ACC112 (cell line): ENCODE measurements around the gene SDK2.

ENCODE experiments used
- H2AFZ ChIP-seq: fragments of 200-600 bp; sonication (generic); one replicate; pipeline ENCODE4 v1.6.0; 2017; ENCODE audit warnings: antibody characterized with exemption, low read length; ENCODE audit not compliant: unreplicated experiment
- H3K27ac ChIP-seq: fragments of 200-600 bp; sonication (generic); 2 replicates; pipeline ENCODE4 v1.5.1; 2014; ENCODE audit warnings: low read depth, mild to moderate bottlenecking, antibody characterized with exemption, low read length, moderate library complexity
- H3K27me3 ChIP-seq: fragments of 200-600 bp; sonication (generic); 2 replicates; pipeline ENCODE4 v1.6.1; 2014; ENCODE audit warnings: mild to moderate bottlenecking, antibody characterized with exemption, low read length, moderate library complexity, mixed read lengths; ENCODE audit not compliant: insufficient read depth
- H3K36me3 ChIP-seq: fragments of 200-600 bp; sonication (generic); 2 replicates; pipeline ENCODE4 v1.6.1; 2016; ENCODE audit warnings: mild to moderate bottlenecking, antibody characterized with exemption, low read length, moderate library complexity, mixed read lengths; ENCODE audit not compliant: insufficient read depth
- H3K4me1 ChIP-seq: fragments of 200-600 bp; sonication (generic); one replicate; pipeline ENCODE4 v1.6.1; 2016; ENCODE audit warnings: low read length, mixed read lengths; ENCODE audit not compliant: insufficient read depth, unreplicated experiment, control insufficient read depth
- H3K4me3 ChIP-seq: fragments of 200-600 bp; sonication (generic); 2 replicates; pipeline ENCODE4 v1.5.1; 2014; ENCODE audit warnings: mild to moderate bottlenecking, low read depth, low read length
- H3K79me2 ChIP-seq: fragments of 200-600 bp; sonication (generic); one replicate; pipeline ENCODE4 v1.6.0; 2016; ENCODE audit warnings: low read length; ENCODE audit not compliant: control insufficient read depth, unreplicated experiment, insufficient read depth

Gene SDK2

DNA sequence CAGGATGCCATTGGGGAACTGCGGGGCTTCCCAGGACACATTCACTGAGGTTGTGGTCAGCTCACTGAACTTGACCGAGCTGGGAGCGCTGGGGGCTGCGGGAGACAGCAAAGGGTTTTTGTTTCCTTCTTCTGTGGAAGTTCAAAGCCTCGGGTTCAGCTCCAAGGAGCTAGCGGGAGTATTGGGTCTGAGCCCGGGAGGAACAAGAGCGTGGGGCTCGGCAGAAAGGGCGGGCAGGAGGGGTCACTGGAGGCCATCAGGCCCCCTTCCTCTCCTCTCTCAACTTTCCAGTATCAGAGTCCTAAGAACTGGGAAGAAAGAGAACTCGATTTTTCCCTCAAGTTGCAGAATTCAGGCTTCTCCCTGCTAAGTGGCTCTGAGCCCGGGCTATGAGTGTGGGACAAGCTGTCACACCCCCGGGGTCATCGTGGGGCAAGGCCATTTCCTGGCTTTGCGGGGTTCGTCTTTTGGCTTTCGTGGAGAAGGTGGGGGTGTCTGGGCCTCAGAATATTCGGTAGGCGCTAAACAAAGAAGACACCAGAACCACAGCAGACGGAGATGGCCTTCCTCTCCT is 278.9 kb downstream of the SDK2 start:
- peaks cover 6% of the 10 kb centered on the region; the same call in 1 of the 2 replicates for H3K27me3 ChIP-seq
- H3K79me2 ChIP-seq = no peaks in the 10 kb centered on the region
- H3K4me1 ChIP-seq = no peaks in the 10 kb centered on the region
- no peaks in the 10 kb centered on the region for H3K36me3 ChIP-seq
- H3K27ac ChIP-seq = no peak overlapping the region
- no peak overlapping the region for H2AFZ ChIP-seq
- no peak overlapping the region for H3K4me3 ChIP-seq

GRCh38 chr17:73364155-73364522 is 280.1 kb downstream of the SDK2 start:
- H3K4me1 ChIP-seq = no peaks in the 10 kb centered on the region
- H3K79me2 ChIP-seq = no peaks in the 10 kb centered on the region
- H3K36me3 ChIP-seq = no peaks in the 10 kb centered on the region
- H3K4me3 ChIP-seq = no peak overlapping the region
- H3K27ac ChIP-seq = no peak overlapping the region
- H2AFZ ChIP-seq = no peak overlapping the region
- H3K27me3 ChIP-seq = peaks cover 6% of the 10 kb centered on the region; the same call in 1 of the 2 replicates

DNA sequence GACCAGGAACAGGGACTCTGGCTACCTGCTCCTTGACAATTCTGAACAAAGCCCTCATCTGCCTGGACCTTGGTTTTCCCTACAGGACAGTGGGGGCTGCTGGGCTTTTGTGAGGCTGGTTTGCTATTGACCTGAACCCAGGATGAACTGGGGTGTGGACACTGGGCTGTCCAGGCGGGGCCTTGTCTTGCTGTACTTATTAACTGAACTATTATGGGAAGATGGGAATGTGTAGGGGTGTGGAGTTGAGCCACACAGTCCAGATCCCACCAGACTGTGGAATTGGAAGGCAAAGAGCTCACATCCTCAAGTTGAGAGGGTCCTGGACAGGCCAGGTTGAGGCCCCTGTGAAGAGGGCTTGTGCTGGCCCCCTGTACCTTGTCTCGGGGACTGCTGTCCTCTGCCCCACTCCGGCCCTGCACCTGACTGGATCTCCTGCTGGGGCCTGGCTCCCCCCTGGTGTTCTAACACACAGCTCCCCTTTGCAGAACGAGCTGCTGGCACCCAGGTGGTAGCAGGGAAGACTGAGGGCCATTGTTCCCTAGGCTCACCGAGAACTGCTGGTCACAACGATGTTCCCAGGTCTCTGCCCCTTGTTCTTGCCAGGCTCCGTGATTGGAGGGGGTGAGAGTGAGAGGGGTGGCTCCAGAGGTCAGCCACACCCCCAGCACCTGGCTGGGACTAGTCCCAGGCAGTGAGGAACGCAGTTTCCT is 280.6 kb downstream of the SDK2 start:
- no peak overlapping the region for H2AFZ ChIP-seq
- H3K4me1 ChIP-seq = no peaks in the 10 kb centered on the region
- no peak overlapping the region for H3K27ac ChIP-seq

DNA sequence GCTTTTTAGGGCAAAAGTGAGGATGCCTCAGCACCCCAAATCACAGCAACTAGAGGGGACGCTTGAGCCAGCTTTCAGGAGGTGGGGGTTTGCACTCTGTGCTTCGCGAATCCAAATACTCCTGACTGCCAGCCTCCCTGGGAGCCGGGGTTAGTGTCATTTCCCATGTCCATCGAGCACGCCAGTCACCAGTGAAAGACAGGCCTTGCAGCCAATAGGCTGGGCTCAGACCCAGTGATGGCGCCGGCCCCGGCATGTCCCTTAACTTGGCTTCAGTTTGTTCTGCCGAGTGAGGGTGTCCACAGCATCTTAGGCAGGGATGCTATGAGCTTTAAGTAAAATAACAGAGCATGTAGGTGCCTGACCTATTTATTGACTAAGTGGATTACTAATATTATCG is 281.5 kb downstream of the SDK2 start:
- H3K4me1 ChIP-seq = no peaks in the 10 kb centered on the region
- H3K36me3 ChIP-seq = no peaks in the 10 kb centered on the region
- no peaks in the 10 kb centered on the region for H3K79me2 ChIP-seq
- H3K27ac ChIP-seq = no peak overlapping the region
- H2AFZ ChIP-seq = no peak overlapping the region
- no peak overlapping the region for H3K4me3 ChIP-seq
- H3K27me3 ChIP-seq = peaks cover 6% of the 10 kb centered on the region; the same call in 1 of the 2 replicates

More for the DNA sequence above, 280.6 kb downstream of the SDK2 start:
- H3K27me3 ChIP-seq = peaks cover 6% of the 10 kb centered on the region; the same call in 1 of the 2 replicates
- H3K36me3 ChIP-seq = no peaks in the 10 kb centered on the region
- H3K79me2 ChIP-seq = no peaks in the 10 kb centered on the region
- no peak overlapping the region for H3K4me3 ChIP-seq

- Histone ChIP-seq H3K4me1 (peaks cover 2% of the 10 kb centered on the region), H3K79me2 (no peaks in the 10 kb centered on the region), H2AFZ (no peak overlapping the region), H3K27ac (no peak overlapping the region), H3K4me3 (no peak overlapping the region), H3K36me3 (no peaks in the 10 kb centered on the region), H3K27me3 (peaks cover 5% of the 10 kb centered on the region; the same call in 1 of the 2 replicates)
Observed at GRCh38 chr17:73360961-73361761, 283.1 kb downstream of the SDK2 start.

- Histone ChIP-seq H3K36me3 (no peaks in the 10 kb centered on the region), H3K79me2 (no peaks in the 10 kb centered on the region), H3K27ac (no peak overlapping the region), H2AFZ (no peak overlapping the region), H3K4me1 (peaks cover 7% of the 10 kb centered on the region), H3K27me3 (no peaks in the 10 kb centered on the region; the same call in 1 of the 2 replicates), H3K4me3 (no peak overlapping the region)
Observed at GRCh38 chr17:73359987-73360410, 284.2 kb downstream of the SDK2 start.

DNA sequence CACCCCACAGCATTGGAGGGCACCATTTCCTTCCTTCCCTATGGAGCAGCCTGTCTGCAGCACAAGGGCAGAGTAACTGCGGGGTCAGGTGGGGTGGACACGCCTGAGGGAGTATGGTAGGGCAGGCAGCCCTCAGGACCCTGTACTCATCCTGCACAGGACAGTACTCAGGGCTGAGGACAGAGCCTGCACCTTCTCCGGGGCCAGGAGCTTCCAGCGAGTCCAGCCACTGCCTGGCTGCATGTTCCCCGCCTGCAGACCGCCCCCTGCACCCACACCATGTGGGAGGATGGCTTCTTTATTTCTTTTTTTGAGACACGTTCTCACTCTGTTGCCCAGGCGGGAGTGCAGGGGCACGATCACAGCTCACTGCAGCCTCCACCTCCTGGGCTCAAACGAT is 284.9 kb downstream of the SDK2 start:
- Histone ChIP-seq H3K4me1 (peaks cover 7% of the 10 kb centered on the region), H2AFZ (no peak overlapping the region), H3K36me3 (no peaks in the 10 kb centered on the region)

DNA sequence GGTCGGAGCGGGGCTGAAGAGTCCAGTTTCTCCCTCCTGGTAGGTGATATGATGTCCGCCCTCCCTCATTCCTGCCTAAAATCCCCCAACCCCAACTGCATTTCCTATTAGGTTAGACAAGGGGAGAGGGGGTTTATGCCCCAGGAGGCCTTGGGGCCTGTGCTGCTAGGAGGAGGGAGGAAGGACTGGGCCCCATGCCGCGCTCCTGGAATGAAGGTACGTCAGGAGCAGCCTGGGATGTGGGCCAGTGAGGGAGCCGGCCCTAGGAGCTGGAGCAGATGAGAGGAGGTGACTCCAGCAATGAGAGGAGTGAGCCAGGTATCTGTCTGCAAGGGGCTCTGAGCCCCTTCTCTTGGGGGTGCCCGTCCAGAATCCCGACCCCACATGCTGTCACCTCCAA is 285.6 kb downstream of the SDK2 start:
- Histone ChIP-seq H3K27me3 (no peaks in the 10 kb centered on the region), H3K4me1 (peaks cover 7% of the 10 kb centered on the region), H3K4me3 (no peak overlapping the region), H2AFZ (no peak overlapping the region), H3K79me2 (no peaks in the 10 kb centered on the region), H3K27ac (no peak overlapping the region), H3K36me3 (no peaks in the 10 kb centered on the region)

More for the DNA sequence above, 284.9 kb downstream of the SDK2 start:
- H3K27ac ChIP-seq = no peak overlapping the region
- H3K4me3 ChIP-seq = no peak overlapping the region
- no peaks in the 10 kb centered on the region for H3K79me2 ChIP-seq
- H3K27me3 ChIP-seq = no peaks in the 10 kb centered on the region

GRCh38 chr17:73357981-73358380 is 286.3 kb downstream of the SDK2 start:
- no peaks in the 10 kb centered on the region for H3K36me3 ChIP-seq
- H3K79me2 ChIP-seq = no peaks in the 10 kb centered on the region
- no peak overlapping the region for H3K27ac ChIP-seq
- H3K4me3 ChIP-seq = no peak overlapping the region
- H3K27me3 ChIP-seq = no peaks in the 10 kb centered on the region
- peaks cover 7% of the 10 kb centered on the region for H3K4me1 ChIP-seq
- H2AFZ ChIP-seq = no peak overlapping the region

GRCh38 chr17:73357318-73357717 is 286.9 kb downstream of the SDK2 start:
- H3K79me2 ChIP-seq = no peaks in the 10 kb centered on the region
- no peaks in the 10 kb centered on the region for H3K36me3 ChIP-seq
- no peak overlapping the region for H3K4me3 ChIP-seq
- peaks cover 7% of the 10 kb centered on the region for H3K4me1 ChIP-seq
- no peaks in the 10 kb centered on the region for H3K27me3 ChIP-seq
- H3K27ac ChIP-seq = no peak overlapping the region
- no peak overlapping the region for H2AFZ ChIP-seq
